Memory B cell (primary cell): ENCODE data around the gene IGF2R.

ENCODE experiments used
- ATAC-seq: fragments of 150-1000 bp; cut with Tn5 transposase; 2 replicates; pipeline ENCODE4 v1.10.0; 2021; ENCODE audit warnings: low read depth, mild to moderate bottlenecking, moderate library complexity
- DNase-seq, 2 donors: peaks; one replicate each; pipeline ENCODE4 v3.0.0; 2022; ENCODE audit warnings: low spot score in 2 of 2
- H3K27ac Mint-ChIP-seq: one replicate; pipeline ENCODE4 v1.8.0; 2022; ENCODE audit warnings: mild to moderate bottlenecking, moderate library complexity, mixed read lengths
- H3K27me3 Mint-ChIP-seq: one replicate; pipeline ENCODE4 v1.8.0; 2022; ENCODE audit warnings: mixed read lengths
- H3K36me3 Mint-ChIP-seq: one replicate; pipeline ENCODE4 v1.8.0; 2022; ENCODE audit warnings: mild to moderate bottlenecking, mixed read lengths
- H3K4me1 Mint-ChIP-seq: one replicate; pipeline ENCODE4 v1.8.0; 2022; ENCODE audit warnings: mixed read lengths
- H3K4me3 Mint-ChIP-seq: one replicate; pipeline ENCODE4 v1.8.0; 2022; ENCODE audit warnings: mild to moderate bottlenecking, moderate library complexity, mixed read lengths
- H3K9me3 Mint-ChIP-seq: one replicate; pipeline ENCODE4 v1.8.0; 2022; ENCODE audit warnings: mixed read lengths

Gene IGF2R

DNA sequence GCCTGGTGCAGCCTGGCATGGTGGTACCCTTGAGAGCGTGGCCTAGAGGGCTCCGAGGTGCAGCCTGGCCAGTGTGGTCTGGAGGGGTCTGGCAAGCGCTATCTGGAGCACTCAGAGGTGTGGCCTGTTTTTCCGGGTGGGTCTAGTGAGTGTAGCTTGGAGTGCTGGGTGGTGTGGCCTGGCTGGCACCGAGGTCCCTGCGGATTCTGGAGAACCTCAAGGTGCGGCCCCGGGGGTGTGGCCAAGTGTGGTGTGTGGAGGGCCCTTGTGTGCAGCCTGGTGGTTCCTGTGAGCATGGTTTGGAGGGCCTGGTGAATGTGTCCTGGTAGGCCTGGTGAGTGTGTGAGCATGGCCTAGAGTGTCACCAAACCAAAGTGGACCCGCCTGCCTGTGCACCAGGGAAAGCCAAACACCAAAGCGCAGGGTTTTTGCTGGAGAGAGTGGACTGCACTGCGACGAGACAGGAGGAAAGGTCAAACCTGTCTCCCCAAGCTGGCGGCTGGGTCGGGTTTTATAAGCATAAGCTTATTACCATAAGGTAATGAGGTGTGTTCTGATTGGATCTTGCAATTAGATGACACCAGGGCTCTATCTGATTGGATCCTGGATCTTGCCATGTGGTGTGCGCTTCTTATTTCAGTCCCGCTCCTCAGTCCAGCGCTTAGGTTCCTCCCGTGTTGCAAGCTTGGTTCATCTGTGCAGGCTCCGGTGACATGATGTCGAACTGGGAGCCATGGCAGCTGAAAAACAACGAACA lies 35.7 kb downstream of the IGF2R start:
- Mint-ChIP-seq H3K27me3 (no peaks in the 10 kb centered on the region), H3K4me1 (peaks cover 13% of the 10 kb centered on the region), H3K4me3 (peak overlapping the region; percentile 19), H3K27ac (no peak overlapping the region), H3K9me3 (peaks cover 2% of the 10 kb centered on the region), H3K36me3 (peaks cover 30% of the 10 kb centered on the region)
- DNase-seq = no peak
- no peak for ATAC-seq

DNA sequence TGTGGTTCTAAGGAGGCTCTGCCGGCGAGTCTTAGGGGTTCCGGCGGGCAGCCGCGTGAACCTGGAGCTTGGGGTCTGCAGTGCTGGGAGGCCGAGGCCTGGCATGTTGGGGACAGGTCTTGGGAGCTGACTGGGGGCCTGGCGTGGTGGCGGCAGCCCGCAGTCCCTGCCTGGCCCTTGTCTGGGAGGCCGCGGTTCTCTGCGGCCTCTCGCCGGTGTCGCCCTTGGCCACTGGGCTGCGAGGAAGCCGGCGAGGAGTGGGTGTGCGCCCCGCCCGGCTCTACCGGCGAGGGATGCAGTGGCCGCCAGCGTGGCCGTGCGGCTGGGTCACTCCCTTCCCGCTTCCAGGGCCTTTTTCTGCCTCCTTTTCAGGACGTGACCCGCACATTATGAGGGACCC lies 36.3 kb downstream of the IGF2R start:
- H3K9me3 Mint-ChIP-seq = peaks cover 2% of the 10 kb centered on the region
- no peak overlapping the region for H3K27ac Mint-ChIP-seq
- no peaks in the 10 kb centered on the region for H3K27me3 Mint-ChIP-seq
- ATAC-seq (no peak), DNase-seq (no peak)
- H3K4me1 Mint-ChIP-seq = peaks cover 13% of the 10 kb centered on the region
- H3K36me3 Mint-ChIP-seq = peaks cover 28% of the 10 kb centered on the region
- H3K4me3 Mint-ChIP-seq = no peak overlapping the region

DNA sequence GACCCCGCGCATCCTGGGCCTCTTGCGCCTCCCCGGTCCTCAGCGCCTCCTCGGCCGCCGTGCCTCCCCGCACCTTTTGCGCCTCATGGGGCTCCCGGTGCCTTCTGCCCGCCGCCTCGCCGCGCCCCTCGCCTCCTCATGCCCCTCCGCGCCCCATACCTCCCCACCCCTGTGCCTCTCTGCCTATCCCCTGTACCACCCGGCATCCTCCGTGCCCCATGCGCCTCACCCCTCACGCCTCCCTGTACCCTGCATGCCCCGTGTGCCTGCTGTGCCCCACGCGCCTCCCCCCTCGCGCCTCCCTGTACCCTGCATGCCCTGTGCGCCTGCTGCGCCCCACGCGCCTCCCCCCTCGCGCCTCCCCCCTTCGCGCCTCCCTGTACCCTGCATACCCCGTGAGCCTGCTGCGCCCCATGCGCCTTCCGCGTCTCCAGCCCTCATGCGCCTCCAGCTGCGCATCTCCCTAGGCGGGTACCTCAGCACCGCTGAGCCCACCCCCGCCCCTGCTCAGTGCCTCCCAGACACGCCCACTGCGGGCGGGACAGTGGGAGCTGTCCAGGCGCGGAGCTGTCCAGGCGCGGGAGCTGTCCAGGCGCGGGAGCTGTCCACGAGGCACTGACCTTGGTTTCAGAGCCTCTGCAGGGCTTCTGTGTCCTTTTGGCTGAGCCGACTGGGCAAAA lies 37.1 kb downstream of the IGF2R start:
- DNase-seq (no peak), ATAC-seq (no peak)
- H3K36me3 Mint-ChIP-seq = peaks cover 29% of the 10 kb centered on the region
- no peaks in the 10 kb centered on the region for H3K27me3 Mint-ChIP-seq
- peaks cover 13% of the 10 kb centered on the region for H3K4me1 Mint-ChIP-seq
- peaks cover 2% of the 10 kb centered on the region for H3K9me3 Mint-ChIP-seq
- H3K27ac Mint-ChIP-seq = no peak overlapping the region
- peak overlapping the region; percentile 35 for H3K4me3 Mint-ChIP-seq

DNA sequence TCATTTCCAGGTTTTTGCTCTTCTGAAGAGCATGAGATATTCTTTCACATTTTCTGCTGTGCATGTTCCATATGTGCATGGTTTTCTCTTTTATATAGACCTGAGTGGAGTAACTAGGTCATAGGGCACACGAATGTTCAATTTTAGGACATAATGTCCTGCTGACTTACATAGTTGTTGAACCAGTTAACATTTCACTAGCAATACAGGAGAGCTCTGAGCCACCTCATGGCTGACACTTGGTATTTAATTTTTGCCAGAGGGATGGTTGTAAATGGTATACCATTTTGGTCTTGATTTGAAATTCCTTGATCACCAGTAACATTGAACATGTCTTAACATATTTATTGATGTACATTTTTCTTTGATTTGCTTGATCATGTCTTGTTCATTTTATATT lies 38.3 kb downstream of the IGF2R start:
- Mint-ChIP-seq H3K4me3 (no peak overlapping the region), H3K9me3 (peaks cover 2% of the 10 kb centered on the region), H3K36me3 (peaks cover 40% of the 10 kb centered on the region), H3K27me3 (no peaks in the 10 kb centered on the region), H3K4me1 (peaks cover 13% of the 10 kb centered on the region), H3K27ac (no peak overlapping the region)
- ATAC-seq = no peak
- no peak for DNase-seq

DNA sequence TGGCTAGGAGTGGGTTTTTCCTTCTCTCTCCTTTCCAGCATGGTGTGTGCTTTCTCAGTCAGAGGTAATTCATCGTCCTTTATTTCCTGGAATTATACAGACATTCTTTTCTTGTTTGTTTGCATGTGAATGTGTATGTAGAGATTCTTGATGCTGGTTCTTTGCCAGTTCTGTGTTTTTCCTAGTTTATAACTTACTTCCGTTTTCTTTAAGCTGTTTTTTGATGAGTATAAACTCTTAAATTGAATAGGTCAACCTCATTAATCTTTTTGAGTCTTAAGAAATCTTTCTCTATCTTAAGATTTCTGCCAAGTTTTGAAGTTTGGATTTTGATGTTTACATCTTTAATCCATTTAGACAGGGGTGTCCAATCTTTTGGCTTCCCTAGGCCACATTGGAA lies 38.7 kb downstream of the IGF2R start:
- Mint-ChIP-seq H3K36me3 (peaks cover 39% of the 10 kb centered on the region), H3K27me3 (no peaks in the 10 kb centered on the region), H3K4me1 (peaks cover 13% of the 10 kb centered on the region), H3K27ac (no peak overlapping the region), H3K4me3 (no peak overlapping the region), H3K9me3 (peaks cover 2% of the 10 kb centered on the region)
- DNase-seq (no peak), ATAC-seq (no peak)

DNA sequence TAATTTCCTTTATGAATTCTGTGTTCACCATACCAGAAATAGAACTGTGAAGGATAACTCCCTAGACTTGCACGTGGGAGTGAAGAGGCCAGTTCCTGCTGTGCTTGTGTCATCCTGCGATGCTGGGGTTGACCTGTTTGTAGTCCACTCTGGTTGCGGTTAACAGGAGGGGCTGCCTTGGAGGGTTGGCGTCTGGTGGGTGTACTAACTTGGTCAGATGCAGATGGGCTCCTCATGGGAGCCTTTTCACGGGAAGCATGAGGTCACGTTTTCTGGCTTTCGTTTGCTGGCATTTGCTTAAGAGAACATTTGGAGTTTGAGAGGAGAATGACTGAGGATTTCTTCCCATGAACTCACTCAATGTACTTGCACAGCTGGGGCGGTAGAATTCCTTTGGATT lies 41.2 kb downstream of the IGF2R start:
- Mint-ChIP-seq H3K9me3 (no peaks in the 10 kb centered on the region), H3K27ac (no peak overlapping the region), H3K4me1 (peaks cover 14% of the 10 kb centered on the region), H3K36me3 (peaks cover 37% of the 10 kb centered on the region), H3K27me3 (no peaks in the 10 kb centered on the region), H3K4me3 (no peak overlapping the region)
- ATAC-seq = no peak
- no peak for DNase-seq

DNA sequence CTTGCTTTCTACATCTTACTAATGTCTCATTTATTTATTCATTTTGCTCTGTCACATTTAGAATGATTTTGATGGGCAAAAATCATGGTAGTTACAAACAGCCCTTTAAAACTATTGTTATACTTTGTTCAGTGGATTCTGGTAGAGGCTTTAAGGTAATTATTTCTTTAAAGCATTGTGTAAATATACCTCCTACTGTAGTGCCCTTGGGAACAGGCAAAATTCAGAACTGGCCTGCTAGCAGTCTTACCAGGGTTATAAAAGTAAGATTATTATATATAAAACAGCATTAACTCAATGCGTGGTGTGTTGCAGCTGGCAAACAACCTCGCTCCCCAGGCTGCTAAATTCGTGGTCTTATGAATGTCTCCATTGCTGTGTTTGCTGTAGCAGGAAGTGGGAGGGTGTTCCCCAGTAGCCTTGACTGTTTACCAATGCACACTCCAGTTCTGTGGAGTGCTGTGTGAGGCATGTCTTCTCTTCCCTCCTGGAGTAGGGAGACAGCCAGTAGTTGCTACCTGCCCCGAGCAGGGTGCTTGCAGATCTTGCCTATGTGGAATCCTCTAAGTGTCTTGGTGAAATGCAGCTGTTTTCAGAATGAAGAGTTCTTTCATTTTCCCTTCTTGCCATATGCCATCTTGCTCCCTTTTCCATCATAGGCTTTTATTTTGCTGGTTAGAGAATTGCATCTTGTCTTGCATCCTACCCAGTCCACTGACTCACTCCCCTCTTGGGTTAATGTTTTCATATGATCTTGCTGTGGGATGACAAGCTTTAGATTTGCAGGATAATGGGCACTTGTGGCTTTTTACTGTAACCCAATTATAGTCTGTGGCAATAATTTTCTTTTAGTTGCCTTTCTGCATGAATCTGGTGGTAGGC lies 45.3 kb downstream of the IGF2R start:
- Mint-ChIP-seq H3K27me3 (no peaks in the 10 kb centered on the region), H3K4me1 (peaks cover 5% of the 10 kb centered on the region), H3K27ac (no peak overlapping the region), H3K36me3 (peaks cover 45% of the 10 kb centered on the region), H3K9me3 (no peaks in the 10 kb centered on the region), H3K4me3 (no peak overlapping the region)
- ATAC-seq (no peak), DNase-seq (no peak)

DNA sequence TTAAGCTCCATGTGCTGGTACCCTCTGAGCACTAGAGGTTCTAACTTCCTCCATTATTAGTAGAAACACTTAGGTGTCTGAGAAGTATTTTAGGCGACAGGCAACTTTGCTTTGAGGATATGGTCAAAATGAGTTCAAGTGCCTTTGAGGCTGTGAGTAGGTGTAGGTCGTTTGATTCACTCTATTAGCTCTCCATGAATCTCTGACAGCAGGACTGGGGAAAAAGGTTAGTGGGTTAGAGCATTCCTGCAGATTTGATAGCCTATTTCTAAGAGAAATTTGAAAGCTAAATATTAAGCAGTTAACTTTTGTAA lies 45.9 kb downstream of the IGF2R start:
- Mint-ChIP-seq H3K36me3 (peaks cover 42% of the 10 kb centered on the region), H3K9me3 (no peaks in the 10 kb centered on the region), H3K4me3 (no peak overlapping the region), H3K27me3 (no peaks in the 10 kb centered on the region), H3K4me1 (peaks cover 5% of the 10 kb centered on the region), H3K27ac (no peak overlapping the region)
- ATAC-seq (no peak), DNase-seq (no peak)

DNA sequence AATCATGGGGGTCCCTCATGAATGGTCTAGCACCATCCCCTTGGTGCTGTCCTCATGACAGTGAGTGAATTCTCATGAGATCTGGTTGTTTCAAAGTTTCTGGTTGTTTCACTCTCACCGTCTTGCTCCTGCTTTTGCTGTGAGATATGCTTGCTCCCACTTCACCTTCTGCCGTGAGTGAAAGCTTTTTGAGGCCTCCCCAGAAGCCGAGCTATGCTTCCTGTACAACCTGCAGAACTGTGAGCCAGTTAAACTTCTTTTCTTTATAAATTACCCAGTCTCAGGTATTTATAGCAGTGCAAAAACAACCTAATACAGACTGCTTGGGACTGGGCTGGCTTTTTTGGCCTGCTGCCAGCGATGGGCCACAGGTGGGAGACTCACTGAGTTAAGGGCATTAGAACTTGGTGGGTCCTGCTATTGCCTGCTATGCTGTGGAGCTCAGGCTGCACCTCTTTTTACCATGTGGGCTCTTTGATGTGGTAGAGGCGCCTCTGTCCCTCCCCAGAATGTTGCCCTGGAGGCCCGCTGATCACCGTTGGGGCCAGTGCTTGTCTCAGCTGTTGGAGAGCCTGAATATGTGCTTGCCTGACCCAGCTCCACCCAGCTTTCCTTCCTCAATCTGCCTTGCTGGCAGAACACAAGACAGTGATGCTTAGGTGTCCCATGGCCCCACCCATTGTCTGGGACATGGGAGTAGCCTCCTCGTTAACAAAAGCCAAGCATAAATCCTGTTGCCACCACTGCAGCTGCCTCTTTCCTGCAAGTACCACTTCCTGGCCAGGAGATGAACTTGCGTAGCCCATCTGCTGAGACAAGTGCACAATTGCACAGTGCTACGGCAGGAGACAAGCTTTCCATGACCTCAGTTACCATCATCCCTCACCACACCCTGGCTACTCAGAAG lies 47.1 kb downstream of the IGF2R start:
- DNase-seq (no peak), ATAC-seq (no peak)
- Mint-ChIP-seq H3K4me1 (peaks cover 5% of the 10 kb centered on the region), H3K27ac (no peak overlapping the region), H3K27me3 (no peaks in the 10 kb centered on the region), H3K36me3 (peaks cover 35% of the 10 kb centered on the region), H3K9me3 (no peaks in the 10 kb centered on the region), H3K4me3 (no peak overlapping the region)

DNA sequence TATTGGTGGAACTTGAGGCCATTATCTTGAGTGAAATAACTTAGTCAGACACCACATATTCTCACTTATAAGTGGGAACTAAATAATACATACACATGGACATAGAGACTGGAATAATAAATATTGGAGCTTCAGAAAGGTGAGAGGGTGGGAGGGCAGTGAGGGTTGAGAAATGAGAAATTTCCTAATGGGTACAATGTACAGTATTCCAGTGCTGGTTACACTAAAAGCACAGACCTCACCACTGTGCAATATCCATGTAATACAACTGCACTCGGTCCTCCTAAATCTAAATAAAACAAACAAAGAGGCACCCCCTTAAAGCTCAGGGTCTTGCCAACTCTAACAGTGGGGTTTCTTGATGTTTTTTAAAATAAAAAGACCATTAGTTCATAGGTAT lies 53.2 kb downstream of the IGF2R start:
- H3K9me3 Mint-ChIP-seq = no peaks in the 10 kb centered on the region
- H3K27ac Mint-ChIP-seq = no peak overlapping the region
- DNase-seq (no peak), ATAC-seq (no peak)
- H3K4me1 Mint-ChIP-seq = no peaks in the 10 kb centered on the region
- H3K36me3 Mint-ChIP-seq = peaks cover 9% of the 10 kb centered on the region
- H3K27me3 Mint-ChIP-seq = no peaks in the 10 kb centered on the region
- no peak overlapping the region for H3K4me3 Mint-ChIP-seq

DNA sequence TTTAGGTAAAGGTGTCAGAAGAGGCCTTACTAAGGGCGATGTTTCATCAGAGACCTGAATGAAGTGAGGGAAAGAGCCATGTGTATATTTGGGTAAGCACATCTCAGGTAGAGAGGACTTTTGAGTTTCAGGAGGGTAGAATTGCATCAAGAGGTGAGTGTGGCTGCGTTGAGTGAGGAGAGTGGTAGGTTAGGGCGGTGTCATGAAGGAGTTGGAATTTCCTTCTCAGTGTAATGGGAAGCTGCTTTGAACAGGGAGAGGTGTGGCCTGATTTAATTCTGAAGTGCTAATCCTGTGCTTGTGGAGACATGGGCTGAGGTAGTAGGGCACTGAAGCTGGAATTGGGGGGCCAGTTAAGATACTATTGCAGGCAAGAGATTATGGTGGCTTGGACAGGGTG lies 53.9 kb downstream of the IGF2R start:
- DNase-seq (no peak), ATAC-seq (no peak)
- Mint-ChIP-seq H3K36me3 (peaks cover 12% of the 10 kb centered on the region), H3K9me3 (no peaks in the 10 kb centered on the region), H3K27me3 (no peaks in the 10 kb centered on the region), H3K4me3 (no peak overlapping the region), H3K4me1 (no peaks in the 10 kb centered on the region), H3K27ac (no peak overlapping the region)

DNA sequence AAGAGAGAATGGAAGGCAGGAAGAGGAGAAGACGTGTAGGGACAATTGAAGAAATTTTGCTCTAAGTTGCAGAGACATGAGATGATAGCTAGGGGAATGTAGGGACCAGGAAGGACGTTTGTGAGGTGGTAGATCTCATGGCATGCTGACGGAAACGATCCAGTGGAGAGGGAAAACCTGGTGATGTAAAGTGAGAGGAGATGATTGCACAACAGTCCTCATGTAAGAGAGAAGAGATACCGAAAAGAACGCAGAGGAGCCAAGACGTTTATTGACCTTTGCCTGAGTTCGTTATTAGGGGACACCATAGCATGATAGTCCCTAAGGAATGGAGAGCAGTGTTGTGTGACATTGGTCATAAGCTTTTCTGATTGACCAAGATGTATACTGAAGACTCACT lies 55.3 kb downstream of the IGF2R start:
- Mint-ChIP-seq H3K36me3 (peaks cover 9% of the 10 kb centered on the region), H3K27me3 (no peaks in the 10 kb centered on the region), H3K4me3 (no peak overlapping the region), H3K4me1 (peaks cover 4% of the 10 kb centered on the region), H3K9me3 (no peaks in the 10 kb centered on the region), H3K27ac (no peak overlapping the region)
- ATAC-seq (no peak), DNase-seq (no peak)

DNA sequence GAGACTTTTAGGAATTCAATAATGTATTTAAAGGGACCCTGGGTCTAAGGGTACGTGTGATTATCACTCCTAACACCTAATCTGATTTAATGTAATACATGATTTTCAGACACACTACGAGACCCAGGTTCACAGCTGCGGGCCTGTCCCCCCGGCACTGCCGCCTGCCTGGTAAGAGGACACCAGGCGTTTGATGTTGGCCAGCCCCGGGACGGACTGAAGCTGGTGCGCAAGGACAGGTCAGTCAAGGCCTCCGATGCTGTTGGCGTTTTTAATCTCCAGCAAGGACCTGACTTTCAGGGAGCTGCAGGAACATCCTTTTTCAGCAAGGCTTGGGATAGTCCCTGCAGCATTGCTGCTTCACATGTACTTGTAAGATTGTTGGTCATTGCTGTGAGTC lies 58.2 kb downstream of the IGF2R start:
- no peak overlapping the region for H3K27ac Mint-ChIP-seq

More for the DNA sequence above, 58.2 kb downstream of the IGF2R start:
- Mint-ChIP-seq H3K36me3 (peaks cover 22% of the 10 kb centered on the region), H3K9me3 (no peaks in the 10 kb centered on the region), H3K27me3 (no peaks in the 10 kb centered on the region), H3K4me1 (peaks cover 4% of the 10 kb centered on the region), H3K4me3 (no peak overlapping the region)
- ATAC-seq = no peak
- DNase-seq = no peak
